Right hindlimb (tissue), 1 donor: ENCODE measurements around the gene SHQ1.
"Not testable (repeated sequence)": the region's sequence is repeated elsewhere in the genome, so short reads cannot be mapped to it uniquely, and the experiment has no call there.

Experiments used
- DNase-seq: peaks from one replicate; pipeline ENCODE4 v3.0.0-alpha.2; 2018

SHQ1 gene

GRCh38 chr3:72797773-72798543 is 50.3 kb downstream of the SHQ1 start:
- DNase-seq: peak; percentile 61

GRCh38 chr3:72794079-72794478 is 54.2 kb downstream of the SHQ1 start:
- DNase-seq: no peak

- DNase-seq: no peak
These were observed 57.1 kb downstream of the SHQ1 start for GRCh38 chr3:72791161-72791560.

GRCh38 chr3:72789786-72790185 is 58.5 kb downstream of the SHQ1 start:
- DNase-seq: no peak

DNA sequence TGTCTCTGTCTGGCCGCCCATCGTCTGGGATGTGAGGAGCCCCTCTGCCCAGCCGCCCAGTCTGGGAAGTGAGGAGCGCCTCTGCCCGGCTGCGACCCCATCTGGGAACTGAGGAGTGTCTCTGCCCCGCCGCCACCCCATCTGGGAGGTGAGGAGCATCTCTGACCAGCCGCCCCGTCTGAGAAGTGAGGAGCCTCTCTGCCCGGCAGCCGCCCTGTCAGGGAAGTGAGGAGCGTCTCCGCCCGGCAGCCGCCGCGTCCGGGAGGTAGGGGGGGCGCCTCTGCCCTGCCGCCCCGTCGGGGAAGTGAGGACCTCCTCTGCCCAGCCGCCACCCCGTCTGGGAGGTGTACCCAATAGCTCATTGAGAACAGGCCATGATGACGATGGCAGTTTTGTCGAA is 60.0 kb downstream of the SHQ1 start:
- DNase-seq: not testable (repeated sequence)

- no peak for DNase-seq
These were observed 61.6 kb downstream of the SHQ1 start for GRCh38 chr3:72786668-72787067.

GRCh38 chr3:72784226-72784625 is 64.0 kb downstream of the SHQ1 start:
- DNase-seq: no peak

- DNase-seq: no peak
These were observed 65.7 kb downstream of the SHQ1 start for GRCh38 chr3:72782521-72782920.

DNA sequence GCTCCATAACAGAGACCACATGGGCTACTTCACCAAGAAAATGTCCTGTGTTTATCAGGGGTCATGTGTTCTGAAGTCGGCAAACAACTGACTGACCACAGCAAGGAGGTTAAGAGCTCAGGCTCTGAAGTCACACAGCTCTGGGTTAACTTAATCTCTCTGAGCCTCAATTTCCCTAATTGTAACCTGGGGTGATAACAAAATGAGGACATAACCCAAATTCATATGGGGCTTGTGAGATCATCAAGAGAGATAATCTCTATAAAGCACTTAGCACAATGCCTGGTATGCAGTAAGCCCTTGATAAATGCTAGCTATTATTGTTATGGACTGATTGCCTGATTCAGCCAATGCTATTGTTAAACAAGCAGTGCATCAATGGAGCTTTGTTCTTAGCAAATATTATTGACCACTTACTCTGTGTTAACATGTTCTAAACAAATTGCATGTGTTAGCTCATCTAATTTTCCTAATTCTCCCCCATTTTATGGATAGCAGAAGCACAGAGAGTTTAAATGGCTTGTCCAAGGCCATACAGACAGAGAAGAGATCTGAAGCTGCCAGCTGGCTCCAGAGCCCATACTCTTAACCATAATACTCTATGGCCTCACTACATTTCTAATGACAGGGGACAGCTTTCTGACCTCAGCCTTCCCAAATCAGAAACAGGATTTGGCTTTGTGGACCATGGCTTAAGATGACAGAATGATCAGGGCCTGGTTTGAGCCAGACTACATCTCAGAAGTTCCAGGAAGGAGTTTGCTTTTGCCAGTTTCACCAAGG is 78.3 kb downstream of the SHQ1 start:
- no peak for DNase-seq

DNA sequence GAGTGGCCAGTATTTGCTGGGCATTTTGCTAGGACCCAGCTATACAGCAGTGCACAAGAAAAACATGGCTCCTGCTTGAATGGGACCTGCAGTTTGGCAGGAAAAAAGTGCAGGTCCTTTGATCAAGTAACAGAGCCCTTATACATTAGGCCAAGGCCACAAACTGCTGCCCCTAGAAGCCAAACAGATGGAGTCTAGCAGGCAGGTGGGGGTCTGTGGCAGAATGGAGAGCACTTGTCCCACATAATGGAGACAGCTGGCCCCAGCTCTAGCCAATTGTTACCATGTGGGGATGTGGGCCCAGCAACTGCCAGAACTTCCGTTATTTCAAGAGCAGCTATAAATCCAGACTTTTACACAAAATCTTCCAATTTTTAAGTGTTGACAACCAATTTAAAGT is 79.3 kb downstream of the SHQ1 start:
- DNase-seq: peak; percentile 44

DNA sequence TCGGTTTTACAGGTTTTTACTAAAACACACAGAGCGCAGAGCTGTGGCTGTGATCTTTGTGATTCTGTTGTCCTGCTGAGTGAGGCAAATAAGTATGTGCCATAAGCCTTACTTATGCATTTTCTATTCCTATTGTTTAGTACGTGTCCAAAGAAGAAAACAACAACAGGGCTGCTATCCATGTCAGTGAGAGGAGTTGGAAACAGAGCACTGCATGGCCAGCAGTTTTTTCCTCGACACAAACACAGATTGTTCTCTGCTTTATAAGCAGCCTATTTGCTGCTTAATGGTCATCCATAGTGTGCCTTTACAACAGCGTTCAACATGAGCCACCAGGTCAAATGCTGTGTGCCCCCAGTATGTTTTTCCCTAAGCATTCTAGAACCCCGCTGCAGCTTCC is 79.8 kb downstream of the SHQ1 start:
- DNase-seq: no peak

- DNase-seq: peak; percentile 24
These were observed 80.2 kb downstream of the SHQ1 start for GRCh38 chr3:72768006-72768441.

- DNase-seq: no peak
These were observed 81.4 kb downstream of the SHQ1 start for GRCh38 chr3:72766866-72767265.

GRCh38 chr3:72763751-72764440 is 84.3 kb downstream of the SHQ1 start:
- DNase-seq: no peak

DNA sequence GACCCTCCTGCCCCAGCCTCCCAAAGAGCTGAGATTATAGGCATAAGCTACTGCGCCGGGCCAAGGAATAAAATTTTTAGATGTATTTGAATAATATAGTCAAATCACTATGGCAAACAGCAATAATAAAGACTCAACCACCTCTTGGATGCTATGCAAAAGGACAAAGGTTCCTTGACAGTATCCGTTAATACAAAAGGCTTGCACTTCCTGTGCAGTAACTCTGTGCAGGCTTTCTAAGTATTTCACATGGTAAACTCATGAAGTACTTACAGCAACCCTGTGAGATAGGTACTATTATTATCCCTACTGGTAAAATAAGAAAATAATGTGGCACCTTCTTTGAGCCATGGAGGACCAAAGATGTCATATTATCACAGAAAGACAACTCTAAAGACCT is 86.8 kb downstream of the SHQ1 start:
- DNase-seq: no peak

GRCh38 chr3:72760225-72760624 is 88.0 kb downstream of the SHQ1 start:
- no peak for DNase-seq

DNA sequence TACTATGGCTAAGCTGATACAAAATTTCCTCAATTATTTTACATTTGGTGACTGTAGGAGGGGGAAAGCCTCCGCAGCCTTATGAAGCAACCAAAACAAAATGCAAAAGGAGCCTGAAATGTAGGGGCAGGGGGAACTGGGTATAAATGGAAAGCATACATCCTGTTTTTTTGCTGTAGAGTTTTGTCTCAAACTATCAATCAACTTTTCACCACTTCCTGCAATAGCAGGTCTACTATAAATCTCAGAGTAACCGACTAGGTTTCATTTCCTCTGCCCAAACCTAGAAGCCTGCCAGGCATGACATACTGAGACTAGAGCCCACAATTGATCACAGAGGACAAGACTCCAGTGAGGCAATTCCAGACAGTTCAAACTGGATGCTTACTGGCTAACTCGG is 91.3 kb downstream of the SHQ1 start:
- peak; percentile 39 for DNase-seq

- no peak for DNase-seq
These were observed 93.7 kb downstream of the SHQ1 start for GRCh38 chr3:72754582-72754981.

DNA sequence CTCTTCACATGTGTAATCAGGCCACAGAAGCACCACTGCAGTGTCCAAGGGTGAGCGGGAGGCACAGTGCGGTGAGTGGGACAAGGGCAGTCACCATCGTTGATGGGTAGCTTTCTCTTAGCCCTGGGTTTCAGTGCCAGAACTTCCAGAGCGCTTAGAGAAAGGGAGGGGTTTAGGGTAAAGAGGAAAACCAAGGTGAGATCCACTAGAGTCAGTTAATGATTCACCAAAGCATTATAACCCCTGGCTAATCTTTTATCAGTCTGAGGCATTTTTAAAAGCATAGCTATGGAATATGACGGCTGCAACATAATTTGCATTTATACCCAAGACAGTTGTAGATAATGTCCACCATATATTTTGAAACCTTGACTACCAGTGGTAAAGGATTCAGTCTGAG is 94.8 kb downstream of the SHQ1 start:
- DNase-seq: no peak

DNA sequence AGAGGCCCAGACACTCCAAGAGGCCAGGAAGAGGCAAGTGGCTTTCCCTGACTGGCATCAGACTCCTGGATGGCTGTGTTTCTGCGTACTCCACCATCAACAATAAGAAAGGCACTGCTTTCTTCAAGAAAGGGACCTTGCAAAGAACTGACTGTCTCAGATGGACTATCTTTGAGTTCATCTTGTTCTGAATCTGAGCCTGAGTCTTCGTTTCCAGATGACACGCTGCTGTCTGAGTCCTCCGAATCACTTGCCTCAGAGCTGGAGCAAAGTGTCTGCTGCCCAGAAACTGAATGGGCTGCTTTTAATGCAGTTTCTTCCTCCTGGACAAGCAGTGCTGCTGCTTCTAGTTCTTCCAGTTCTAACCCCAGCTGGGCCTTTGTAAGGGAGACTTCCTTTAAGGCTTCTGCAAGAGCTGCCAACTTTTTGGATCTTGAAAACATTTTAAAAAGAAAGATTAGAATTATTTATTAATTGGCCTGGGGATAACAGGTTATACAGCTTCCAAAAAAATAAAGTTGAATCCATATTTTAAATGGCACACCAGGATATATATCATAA is 97.8 kb downstream of the SHQ1 start:
- DNase-seq: no peak

DNA sequence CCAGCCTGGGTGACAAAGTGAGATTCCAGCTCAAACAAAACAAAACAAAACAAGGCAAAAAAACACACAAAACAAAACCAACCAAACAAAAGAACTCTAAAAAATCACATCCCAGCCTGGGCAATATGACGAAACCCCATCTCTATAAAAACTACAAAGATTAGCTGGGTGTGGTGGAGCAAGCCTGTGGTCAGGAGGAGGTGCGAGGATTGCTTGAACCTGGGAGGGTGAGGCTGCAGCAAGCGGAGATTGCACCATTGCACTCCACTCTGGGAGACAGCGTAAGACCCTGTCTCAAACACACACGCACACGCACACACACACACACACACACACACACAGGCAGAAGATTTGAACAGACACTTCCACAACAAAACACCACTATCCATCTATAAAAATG is 99.6 kb downstream of the SHQ1 start:
- DNase-seq: no peak

DNA sequence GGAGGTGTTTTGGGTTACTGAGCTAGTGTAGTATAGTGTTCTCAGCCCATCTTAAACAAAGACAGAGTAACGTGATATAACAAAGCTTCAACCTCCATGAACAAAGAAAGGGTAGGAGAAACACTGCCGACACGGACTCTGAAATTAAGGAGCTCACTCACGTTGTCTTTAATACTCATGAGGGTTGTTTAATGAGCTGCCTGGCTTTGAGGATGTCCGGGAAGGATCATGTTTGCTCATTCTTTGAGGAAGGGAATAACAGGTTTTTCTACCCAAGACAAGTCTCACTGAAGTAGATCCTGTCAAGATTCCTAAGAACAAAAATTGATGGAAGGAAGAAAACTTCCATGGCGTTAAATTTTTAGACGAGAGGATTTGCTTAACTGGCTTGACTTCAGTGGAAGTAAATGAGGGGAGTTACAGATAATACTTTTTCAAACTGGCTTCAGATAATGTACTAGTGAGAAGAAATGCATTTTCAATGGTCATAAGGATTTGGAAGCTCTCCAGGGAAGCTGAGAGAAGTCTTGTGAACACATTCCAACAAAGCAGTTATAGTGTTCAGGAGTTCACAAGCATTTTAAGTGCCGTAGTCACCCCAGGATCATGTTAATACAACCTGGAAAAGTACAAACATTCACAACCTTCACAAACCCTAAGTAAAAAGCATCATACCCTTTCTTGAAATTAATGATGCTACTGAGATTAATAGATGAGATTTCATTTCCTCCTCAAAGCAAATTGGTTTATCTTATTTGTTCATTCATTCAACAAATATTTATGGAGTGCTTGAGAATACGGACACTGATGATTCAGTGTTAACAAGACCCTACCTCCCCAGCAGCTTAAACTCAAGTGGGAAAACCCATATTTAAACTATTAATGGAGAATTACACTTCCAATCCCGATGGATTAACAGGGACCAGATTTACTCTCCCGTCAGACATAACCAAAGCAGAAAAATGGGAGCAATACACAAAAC is 101.5 kb downstream of the SHQ1 start:
- no peak for DNase-seq
